ENCODE data around the gene ZNF219.

DNA sequence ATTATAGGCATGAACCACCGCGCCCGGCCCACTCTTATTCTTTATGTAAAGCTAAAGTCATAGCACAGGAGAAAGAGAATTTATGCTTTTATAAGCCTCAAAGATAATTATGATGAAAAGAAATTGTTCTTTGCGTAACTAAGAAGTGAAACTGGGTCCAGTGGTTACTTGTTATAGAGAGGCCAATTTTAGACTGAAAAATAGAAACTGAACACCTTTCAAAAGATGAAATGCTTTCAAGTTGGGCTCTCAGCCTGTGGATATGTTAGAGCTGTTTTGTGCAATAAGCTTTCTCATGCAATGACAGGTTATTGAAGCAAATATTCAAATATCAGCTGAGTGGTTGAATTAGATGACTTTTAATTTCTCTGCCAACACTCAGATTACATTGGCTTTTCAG, 10.3 kb upstream of the ZNF219 start:
- no peak for TF ChIP-seq ZNF121 (CRISPR knock-in tag; IDR thresholded peaks at IDR 0.05)
- no peak for TF ChIP-seq TEAD4 (CRISPR knock-in tag; IDR thresholded peaks at IDR 0.05)

All from WTC11 (cell line).